H1 (cell line): Measurements from ENCODE around the gene PLCZ1. TPM values are rescaled to one million over a fixed set of nuclear protein-coding genes. Genes with fewer than 3 reads are reported as not detected.
A peak's percentile ranks its signal among the peaks of the same experiment; 100 is the strongest.

Experiments used
- CTCF ChIA-PET: fragments of 300-600 bp; sonication (Branson Sonifier 250); formaldehyde crosslinking; loops from one replicate; lab custom pipeline; 2021; ENCODE audit not compliant: partially characterized antibody; lab: Charles Lee
- POLR2A ChIA-PET: fragments of 300-600 bp; sonication (Branson Sonifier 250); formaldehyde crosslinking; loops from one replicate; lab custom pipeline; 2021; ENCODE audit warnings: inconsistent platforms; ENCODE audit not compliant: partially characterized antibody; lab: Charles Lee
- DNase-seq, 2 experiments: peaks; one replicate each; pipeline versions ENCODE4 v3.0.0 to v3.0.0-alpha.2; 2010 to 2022; ENCODE audit warnings: low spot score in 2 of 2, low read depth in 1 of 2, mixed read lengths in 1 of 2
- FAIRE-seq: peaks from 2 replicates; lab custom pipeline; 2011; peaks lifted over from hg19 to GRCh38; lab: Jason Lieb, UNC
- H2AFZ ChIP-seq: 2 replicates; pipeline ENCODE4 v1.8.1; 2012; ENCODE audit warnings: low read length, inconsistent platforms
- H2AK5ac ChIP-seq: 2 replicates; pipeline ENCODE4 v1.6.1; 2013; ENCODE audit warnings: low read depth, low read length
- H2BK120ac ChIP-seq: replicated peaks from 2 replicates; pipeline ENCODE3; 2013; ENCODE audit warnings: low read depth, low read length, inconsistent platforms
- H2BK12ac ChIP-seq: 2 replicates; pipeline ENCODE4 v1.6.1; 2013; ENCODE audit warnings: low read depth, low read length
- H2BK15ac ChIP-seq: 2 replicates; pipeline ENCODE4 v1.6.1; 2013; ENCODE audit warnings: low read length
- H2BK20ac ChIP-seq: 2 replicates; pipeline ENCODE4 v1.6.1; 2013; ENCODE audit warnings: low read length
- H2BK5ac ChIP-seq: 2 replicates; pipeline ENCODE4 v1.6.1; 2013; ENCODE audit warnings: low read depth, low read length
- H3K14ac ChIP-seq: 2 replicates; pipeline ENCODE4 v1.6.1; 2013; ENCODE audit warnings: inconsistent platforms; ENCODE audit not compliant: insufficient read length
- H3K18ac ChIP-seq: 2 replicates; pipeline ENCODE4 v1.6.1; 2013; ENCODE audit warnings: low read length; ENCODE audit errors: extremely low read depth
- H3K23ac ChIP-seq: 2 replicates; pipeline ENCODE4 v1.6.1; 2013; ENCODE audit warnings: inconsistent platforms; ENCODE audit not compliant: insufficient read length
- H3K23me2 ChIP-seq: 2 replicates; pipeline ENCODE4 v1.6.1; 2013; ENCODE audit warnings: low read depth, low read length
- H3K27ac ChIP-seq: 2 replicates; pipeline ENCODE4 v1.6.1; 2011; ENCODE audit warnings: low read depth, low read length, inconsistent platforms
- H3K27me3 ChIP-seq, 4 experiments: replicated peaks in 1 of 4; 1 replicate in 1 of 4; 2 replicates in 3 of 4; pipeline versions ENCODE4 v1.6.1 to v1.8.1; 2011 to 2013; ENCODE audit warnings: low read length in 3 of 4, mild to moderate bottlenecking in 3 of 4, inconsistent platforms in 2 of 4, mixed read lengths in 2 of 4, moderate library complexity in 1 of 4; ENCODE audit not compliant: control insufficient read depth in 3 of 4, insufficient read depth in 3 of 4; ENCODE audit errors: extremely low read depth in 1 of 4
- H3K36me3 ChIP-seq, 4 experiments: 2 replicates each; pipeline versions ENCODE4 v1.6.1 to v1.8.1; 2011 to 2013; ENCODE audit warnings: mild to moderate bottlenecking in 4 of 4, low read length in 3 of 4, moderate library complexity in 2 of 4, control low read depth in 1 of 4, inconsistent platforms in 1 of 4; ENCODE audit not compliant: insufficient read depth in 4 of 4, control insufficient read depth in 2 of 4
- H3K4ac ChIP-seq: replicated peaks from 2 replicates; pipeline ENCODE3; 2013; ENCODE audit warnings: low read length, low read depth, mixed read lengths, inconsistent platforms; ENCODE audit not compliant: insufficient read length
- H3K4me1 ChIP-seq, 4 experiments: replicated peaks in 1 of 4; 1 replicate in 1 of 4; 2 replicates in 3 of 4; pipeline versions ENCODE4 v1.6.1 to v1.8.1; 2011 to 2013; ENCODE audit warnings: low read length in 3 of 4, inconsistent platforms in 2 of 4, mixed read lengths in 1 of 4; ENCODE audit not compliant: insufficient read depth in 4 of 4, control insufficient read depth in 3 of 4
- H3K4me2 ChIP-seq, 2 experiments: 2 replicates each; pipeline versions ENCODE4 v1.6.1 to v1.8.1; 2011 to 2013; ENCODE audit warnings: low read depth in 2 of 2, low read length in 2 of 2, control low read depth in 1 of 2, inconsistent platforms in 1 of 2, mild to moderate bottlenecking in 1 of 2; ENCODE audit not compliant: insufficient read depth in 1 of 2
- H3K4me3 ChIP-seq, 4 experiments: fragments of 200-600, 300-600 bp in 1 of 4; sonication (generic), shearing (Covaris generic), sonication (Bioruptor Twin) in 1 of 4; 2 replicates each; pipeline versions ENCODE4 v1.5.1 to v1.8.1; 2011 to 2016; ENCODE audit warnings: low read length in 4 of 4, low read depth in 3 of 4, control low read depth in 2 of 4, inconsistent platforms in 2 of 4, mild to moderate bottlenecking in 2 of 4, mixed read lengths in 1 of 4, moderate library complexity in 1 of 4; ENCODE audit not compliant: insufficient read depth in 2 of 4; ENCODE audit errors: extremely low read depth in 1 of 4
- H3K56ac ChIP-seq: replicated peaks from 2 replicates; pipeline ENCODE3; 2013; ENCODE audit warnings: low read depth, mild to moderate bottlenecking, mixed read lengths, low read length, inconsistent platforms; ENCODE audit not compliant: insufficient read length
- H3K79me1 ChIP-seq: 2 replicates; pipeline ENCODE4 v1.6.1; 2013; ENCODE audit warnings: low read depth, low read length, control low read depth
- H3K79me2 ChIP-seq, 2 experiments: 2 replicates each; pipeline versions ENCODE4 v1.6.1 to v1.8.1; 2012 to 2013; ENCODE audit warnings: low read length in 2 of 2, mild to moderate bottlenecking in 2 of 2, inconsistent platforms in 1 of 2; ENCODE audit not compliant: insufficient read depth in 2 of 2, control insufficient read depth in 1 of 2
- H3K9ac ChIP-seq, 4 experiments: replicated peaks in 1 of 4; 1 replicate in 1 of 4; 2 replicates in 3 of 4; pipeline versions ENCODE4 v1.6.1 to v1.8.1; 2011 to 2013; ENCODE audit warnings: low read depth in 3 of 4, low read length in 3 of 4, control low read depth in 2 of 4, mild to moderate bottlenecking in 2 of 4, moderate library complexity in 2 of 4, inconsistent platforms in 1 of 4; ENCODE audit errors: extremely low read depth in 1 of 4
- H3K9me3 ChIP-seq, 2 experiments: 2 replicates each; pipeline versions ENCODE4 v1.6.1 to v1.8.1; 2012 to 2013; ENCODE audit warnings: mild to moderate bottlenecking in 2 of 2, moderate library complexity in 2 of 2, control low read depth in 1 of 2, inconsistent platforms in 1 of 2, low read depth in 1 of 2, low read length in 1 of 2, mixed read lengths in 1 of 2; ENCODE audit not compliant: insufficient read depth in 2 of 2
- H4K20me1 ChIP-seq, 2 experiments: replicated peaks in 1 of 2; 2 replicates each; pipeline versions ENCODE3 to v1.8.1; 2011 to 2013; ENCODE audit warnings: inconsistent platforms in 2 of 2, low read length in 2 of 2, mild to moderate bottlenecking in 1 of 2; ENCODE audit not compliant: insufficient read depth in 2 of 2, control insufficient read depth in 1 of 2
- H4K5ac ChIP-seq: 2 replicates; pipeline ENCODE4 v1.6.1; 2013; ENCODE audit warnings: low read length, low read depth, mixed read lengths, inconsistent platforms; ENCODE audit not compliant: insufficient read length
- H4K8ac ChIP-seq: 2 replicates; pipeline ENCODE4 v1.8.0; 2013; ENCODE audit warnings: mild to moderate bottlenecking, moderate library complexity, low read length, inconsistent platforms; ENCODE audit not compliant: insufficient read depth; ENCODE audit errors: extremely low read depth
- H4K91ac ChIP-seq: replicated peaks from 2 replicates; pipeline ENCODE3; 2013; ENCODE audit warnings: low read length, mixed read lengths, inconsistent platforms; ENCODE audit not compliant: insufficient read length
- ASH2L ChIP-seq: fragments of 200-600, 300-600 bp; sonication (generic); IDR thresholded peaks from one replicate; pipeline ENCODE4 v1.7.1; 2017; ENCODE audit warnings: low read length
- ATF3 ChIP-seq: IDR thresholded peaks from 2 replicates; pipeline ENCODE4 v1.6.1; 2011; ENCODE audit warnings: low read depth, mild to moderate bottlenecking, low read length; ENCODE audit not compliant: insufficient read depth
- CEBPB ChIP-seq: IDR thresholded peaks from 2 replicates; pipeline ENCODE4 v1.6.1; 2012; ENCODE audit warnings: low read depth, low read length
- CHD1 ChIP-seq: IDR thresholded peaks from 2 replicates; pipeline ENCODE4 v1.6.1; 2012; ENCODE audit warnings: low read depth, low read length, improper control_type of control experiment
- CREB1 ChIP-seq: IDR thresholded peaks from 2 replicates; pipeline ENCODE4 v1.6.1; 2012; ENCODE audit warnings: inconsistent platforms
- CTBP2 ChIP-seq: IDR thresholded peaks from 2 replicates; pipeline ENCODE4 v1.7.0; 2011; ENCODE audit warnings: borderline replicate concordance, mild to moderate bottlenecking, moderate library complexity, mixed read lengths, low read length; ENCODE audit not compliant: insufficient read depth, insufficient read length
- JUN ChIP-seq: IDR thresholded peaks from 2 replicates; pipeline ENCODE4 v1.6.1; 2011; ENCODE audit warnings: low read depth, mild to moderate bottlenecking, improper control_type of control experiment, low read length
- MAFK ChIP-seq: IDR thresholded peaks from 2 replicates; pipeline ENCODE4 v1.6.1; 2012; ENCODE audit warnings: low read depth, mild to moderate bottlenecking, improper control_type of control experiment, low read length
- NANOG ChIP-seq: IDR thresholded peaks from 2 replicates; pipeline ENCODE4 v1.6.1; 2011; ENCODE audit warnings: low read length, low read depth, mild to moderate bottlenecking, inconsistent platforms; ENCODE audit not compliant: insufficient read depth, poor library complexity, severe bottlenecking
- POLR2A ChIP-seq, 2 experiments: IDR thresholded peaks; 1 replicate in 1 of 2; 2 replicates in 1 of 2; pipeline ENCODE4 v1.6.1; 2011; ENCODE audit warnings: low read depth in 2 of 2, low read length in 2 of 2, mild to moderate bottlenecking in 2 of 2; ENCODE audit errors: control extremely low read depth in 1 of 2
- SIX5 ChIP-seq: IDR thresholded peaks from 2 replicates; pipeline ENCODE4 v1.6.1; 2011; ENCODE audit warnings: mild to moderate bottlenecking, low read depth, low read length
- SP1 ChIP-seq: IDR thresholded peaks from 2 replicates; pipeline ENCODE4 v1.6.1; 2011; ENCODE audit warnings: low read depth, low read length
- SUZ12 ChIP-seq: fragments of 200-600 bp; sonication (generic); IDR thresholded peaks from 2 replicates; pipeline ENCODE4 v1.6.1; 2012; ENCODE audit warnings: mild to moderate bottlenecking, inconsistent platforms, low read length, moderate library complexity, mixed read lengths
- TCF12 ChIP-seq: IDR thresholded peaks from 2 replicates; pipeline ENCODE4 v1.6.1; 2011; ENCODE audit warnings: low read depth, mild to moderate bottlenecking, low read length
- WGBS, 2 experiments: shearing (Covaris generic) in 1 of 2; methylation state at CpG; one replicate each; pipeline versions ENCODE4 v1.1.6 to v1.1.7; 2013 to 2015; ENCODE audit warnings: low lambda C conversion rate in 2 of 2, mixed read lengths in 2 of 2, inconsistent platforms in 1 of 2, low coverage in 1 of 2, missing lambda C conversion rate in 1 of 2; ENCODE audit not compliant: insufficient replicate concordance in 2 of 2, insufficient coverage in 1 of 2, insufficient read length in 1 of 2; ENCODE audit errors: extremely low coverage in 1 of 2, missing lambda C conversion rate in 1 of 2; 5-methylcytosine and 5-hydroxymethylcytosine counted together
- polyA plus RNA-seq, 7 experiments: library from polyadenylated mRNA; depleted of rRNA in 3 of 7; stranded (reverse) in 5 of 7; unstranded in 2 of 7; fragments of >200 nt in 5 of 7; fragments of 200-250 nt in 2 of 7; gene quantifications; 1 replicate in 5 of 7; 2 replicates in 1 of 7; 4 replicates in 1 of 7; pipeline versions ENCODE4 v1.2.1 to v1.2.3, GENCODE V29; 2011 to 2013; ENCODE audit warnings: missing spikeins in 2 of 7, mixed read lengths in 2 of 7
- total RNA-seq: library from RNA; stranded (reverse); fragmentation: NEBNext Ultra II Directional; extraction: Animal tissue kit (Norgen Biotek cat#: 25700); gene quantifications from 2 replicates; pipeline ENCODE4 v1.2.1, GENCODE V29; 2021

The PLCZ1 gene
- total and polyA plus RNA-seq, 2 of the 8 experiments (the other 6 are each of a cell fraction or from before 2014, with no cell fraction given) = not detected

- Histone ChIP-seq H3K27ac (peak overlapping the region; percentile 80), H3K56ac (no peak overlapping the region), H4K91ac (no peak overlapping the region), H2BK5ac (peak overlapping the region; percentile 55; the same call in 1 of the 2 replicates), H2AK5ac (no peak overlapping the region), H2BK12ac (no peak overlapping the region; the same call in 1 of the 2 replicates), H3K4ac (no peak overlapping the region), H2BK20ac (no peak overlapping the region), H3K23ac (no peak overlapping the region), H3K18ac (no peak overlapping the region), H3K4me1 (peaks cover 8 to 22% (median 12%) of the 10 kb centered on the region in 4 experiments), H3K4me2 (peak overlapping the region; percentile 15 to 36; a peak in 2 of 4 replicates), H3K9ac (no peak overlapping the region; a peak in 1 of 7 replicates), H3K4me3 (no peak overlapping the region), H4K5ac (no peak overlapping the region), H3K79me2 (no peaks in the 10 kb centered on the region), H3K9me3 (no peaks in the 10 kb centered on the region), H4K8ac (no peak overlapping the region), H3K79me1 (no peaks in the 10 kb centered on the region), H3K27me3 (no peaks in the 10 kb centered on the region), H3K23me2 (no peaks in the 10 kb centered on the region), H2BK120ac (peak overlapping the region; percentile 90), H2BK15ac (no peak overlapping the region), H2AFZ (peak overlapping the region; percentile 74; the same call in 1 of the 2 replicates), H4K20me1 (no peaks in the 10 kb centered on the region), H3K36me3 (no peaks in the 10 kb centered on the region), H3K14ac (no peak overlapping the region)
- DNase-seq = peak in 1 of 2 experiments; percentile 3
- TF ChIP-seq CHD1 (no peak), POLR2A (IDR thresholded peaks at IDR 0.05; ENCODE audit: control extremely low read depth in 1 of 2, low read depth in 2 of 2, low read length in 2 of 2) (no peak), MAFK (0 out of 2 replicates have a peak, but pooled peaks have one; percentile 9), NANOG (peak; percentile 53), SIX5 (no peak), SP1 (0 out of 2 replicates have a peak, but pooled peaks have one; percentile 7), ATF3 (no peak), CEBPB (no peak), SUZ12 (no peak), JUN (no peak), CREB1 (no peak), TCF12 (peak; percentile 90; the same call in 1 of the 2 replicates), CTBP2 (no peak), ASH2L (no peak)
- 57% methylated on average over 1 of the region's 1 CpG; no CpG with 5 or more reads in 1 of the 2 experiments for WGBS, 2 experiments
- POLR2A ChIA-PET = interaction anchor here (0.9 to 1.1 kb wide), 2 partner anchors 10 to 21 kb away, joined by 3 read pairs; no protein-coding TSS in a partner anchor
- CTCF ChIA-PET = interaction anchor here (0.7 to 1.7 kb wide), 3 partner anchors 11 to 250 kb away, joined by 3 to 4 read pairs (median 3); no protein-coding TSS in a partner anchor
- FAIRE-seq = no peak
Observed at GRCh38 chr12:18752947-18753346, 15.1 kb upstream of the PLCZ1 start.
